Measurements from ENCODE around the gene RAD23A. TPM values are rescaled to one million over a fixed set of nuclear protein-coding genes. Genes with fewer than 3 reads are reported as not detected.
A peak's percentile ranks its signal among the peaks of the same experiment; 100 is the strongest.

Gene RAD23A
- total RNA-seq, 1 donor from 2014 or later: 37.7 TPM

DNA sequence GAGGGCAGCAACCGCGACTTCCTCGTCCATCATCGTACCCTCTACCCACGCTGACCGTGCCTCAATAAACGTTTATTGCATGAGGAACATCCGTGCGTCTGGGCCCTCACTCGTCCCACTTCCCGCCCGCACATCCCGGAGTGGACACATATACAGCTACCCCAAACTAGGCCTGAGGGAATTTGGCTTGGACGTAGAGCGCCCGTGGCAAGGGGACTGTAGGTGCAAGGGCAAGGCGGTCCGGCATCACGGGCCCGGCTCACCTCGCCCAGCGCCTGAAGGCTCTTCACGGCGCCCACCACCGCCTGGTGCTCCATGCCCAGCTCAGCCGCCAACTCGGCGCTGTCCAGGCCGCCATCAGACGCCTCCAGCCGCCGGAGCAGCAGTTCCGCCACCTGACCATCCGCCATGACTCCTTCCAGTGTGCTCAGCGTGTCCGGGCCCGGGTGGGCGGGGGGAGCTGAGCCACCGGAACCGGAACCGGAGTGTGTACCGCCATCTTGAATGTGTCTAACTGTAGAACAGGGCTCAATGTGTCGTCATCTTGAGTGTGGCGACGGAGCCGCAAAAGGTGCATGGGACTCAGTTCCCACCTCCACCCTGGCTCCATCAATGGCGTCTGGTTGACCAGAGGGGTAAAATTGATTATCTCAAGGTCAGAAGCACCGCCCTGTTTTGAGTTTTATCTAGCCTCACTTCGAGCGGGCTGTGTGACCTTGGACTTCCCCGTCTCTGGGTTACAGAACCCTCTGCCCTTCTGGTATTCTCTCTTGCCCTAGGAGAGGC is 12.2 kb upstream of the RAD23A start, which contains the start of gene FARSA:
Gene FARSA (minus strand): TSS at position 425 of the 786 bp plus-strand sequence. CDS start 15 bp downstream, at position 410.
- peaks cover 20% of the 10 kb centered on the region for H3F3A ChIP-seq (ENCODE audit: low read depth)
- no peaks in the 10 kb centered on the region for H3K36me3 ChIP-seq
- H3K4me1 ChIP-seq: peaks cover 14% of the 10 kb centered on the region
- peak within 1 kb of the TSS; percentile 72 for H3K27ac Mint-ChIP-seq
- peak within 1 kb of the TSS; percentile 67 for H3K9ac ChIP-seq
- no peaks in the 10 kb centered on the region for H3K27me3 ChIP-seq
- H3K4me1 Mint-ChIP-seq: peaks cover 27% of the 10 kb centered on the region
- DNase-seq (ENCODE audit: low spot score): peak; percentile 94
- no peaks in the 10 kb centered on the region for H3K9me3 Mint-ChIP-seq
- H3K9me3 ChIP-seq (ENCODE audit: low read depth): no peaks in the 10 kb centered on the region
- peaks cover 10% of the 10 kb centered on the region for H4K20me1 ChIP-seq (ENCODE audit: low read depth)
- peak within 1 kb of the TSS; percentile 64 for H3K4me3 ChIP-seq
- H3K4me2 ChIP-seq: peak within 1 kb of the TSS; percentile 87
- H2AFZ ChIP-seq (replicated peaks): peak within 1 kb of the TSS; percentile 82
- peaks cover 10% of the 10 kb centered on the region for H3K27me3 Mint-ChIP-seq (ENCODE audit: insufficient read depth, low read depth)
- peaks cover 31% of the 10 kb centered on the region for H3K79me2 ChIP-seq (ENCODE audit: low read depth)
- peaks cover 7% of the 10 kb centered on the region for H3K36me3 Mint-ChIP-seq
- no peak for TF ChIP-seq EZH2phosphoT487 (IDR thresholded peaks at IDR 0.05)
- TF ChIP-seq EZH2 (IDR thresholded peaks at IDR 0.05): peak; percentile 16
- peak within 1 kb of the TSS; percentile 99 for H3K4me3 Mint-ChIP-seq
- H3K27ac ChIP-seq: no peak within 1 kb of the TSS

DNA sequence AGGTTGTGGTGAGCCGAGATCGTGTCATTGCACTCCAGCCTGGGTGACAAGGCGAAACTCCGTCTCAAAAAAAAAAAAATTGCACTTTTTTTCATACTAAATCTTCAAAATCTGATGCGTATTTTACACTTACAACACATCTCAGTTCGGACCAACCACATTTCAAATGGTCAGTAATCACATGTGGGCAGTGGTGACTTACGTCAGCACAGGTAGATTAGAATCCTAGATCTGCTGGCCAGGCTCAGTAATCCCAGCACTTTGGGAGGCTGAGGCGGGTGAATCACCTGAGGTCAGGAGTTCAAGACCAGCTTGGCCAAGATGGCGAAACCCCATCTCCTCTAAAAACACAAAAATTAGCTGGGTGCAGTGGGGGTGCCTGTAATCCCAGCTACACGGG is 10.6 kb upstream of the RAD23A start:
- H3K27ac Mint-ChIP-seq: no peak overlapping the region
- peak overlapping the region; percentile 48 for H3K4me3 Mint-ChIP-seq
- peaks cover 39% of the 10 kb centered on the region for H3K4me1 Mint-ChIP-seq
- TF ChIP-seq, protein P1, sequence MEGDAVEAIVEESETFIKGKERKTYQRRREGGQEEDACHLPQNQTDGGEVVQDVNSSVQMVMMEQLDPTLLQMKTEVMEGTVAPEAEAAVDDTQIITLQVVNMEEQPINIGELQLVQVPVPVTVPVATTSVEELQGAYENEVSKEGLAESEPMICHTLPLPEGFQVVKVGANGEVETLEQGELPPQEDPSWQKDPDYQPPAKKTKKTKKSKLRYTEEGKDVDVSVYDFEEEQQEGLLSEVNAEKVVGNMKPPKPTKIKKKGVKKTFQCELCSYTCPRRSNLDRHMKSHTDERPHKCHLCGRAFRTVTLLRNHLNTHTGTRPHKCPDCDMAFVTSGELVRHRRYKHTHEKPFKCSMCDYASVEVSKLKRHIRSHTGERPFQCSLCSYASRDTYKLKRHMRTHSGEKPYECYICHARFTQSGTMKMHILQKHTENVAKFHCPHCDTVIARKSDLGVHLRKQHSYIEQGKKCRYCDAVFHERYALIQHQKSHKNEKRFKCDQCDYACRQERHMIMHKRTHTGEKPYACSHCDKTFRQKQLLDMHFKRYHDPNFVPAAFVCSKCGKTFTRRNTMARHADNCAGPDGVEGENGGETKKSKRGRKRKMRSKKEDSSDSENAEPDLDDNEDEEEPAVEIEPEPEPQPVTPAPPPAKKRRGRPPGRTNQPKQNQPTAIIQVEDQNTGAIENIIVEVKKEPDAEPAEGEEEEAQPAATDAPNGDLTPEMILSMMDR (IDR thresholded peaks at IDR 0.05): no peak
- no peak for TF ChIP-seq EZH2phosphoT487 (IDR thresholded peaks at IDR 0.05)
- TF ChIP-seq EZH2 (IDR thresholded peaks at IDR 0.05): no peak
- Histone ChIP-seq H3K27ac (no peak overlapping the region), H3K79me2 (ENCODE audit: low read depth) (peaks cover 46% of the 10 kb centered on the region), H3K4me1 (peaks cover 22% of the 10 kb centered on the region), H3K4me3 (no peak overlapping the region), H3K36me3 (peaks cover 3% of the 10 kb centered on the region), H3K9ac (no peak overlapping the region), H3K27me3 (no peaks in the 10 kb centered on the region), H3K4me2 (no peak overlapping the region), H3F3A (ENCODE audit: low read depth) (peaks cover 31% of the 10 kb centered on the region), H2AFZ (replicated peaks) (no peak overlapping the region), H4K20me1 (ENCODE audit: low read depth) (peaks cover 26% of the 10 kb centered on the region), H3K9me3 (ENCODE audit: low read depth) (no peaks in the 10 kb centered on the region)
- DNase-seq (ENCODE audit: low spot score): no peak
- peaks cover 10% of the 10 kb centered on the region for H3K27me3 Mint-ChIP-seq (ENCODE audit: insufficient read depth, low read depth)
- H3K9me3 Mint-ChIP-seq: no peaks in the 10 kb centered on the region
- H3K36me3 Mint-ChIP-seq: peaks cover 14% of the 10 kb centered on the region

DNA sequence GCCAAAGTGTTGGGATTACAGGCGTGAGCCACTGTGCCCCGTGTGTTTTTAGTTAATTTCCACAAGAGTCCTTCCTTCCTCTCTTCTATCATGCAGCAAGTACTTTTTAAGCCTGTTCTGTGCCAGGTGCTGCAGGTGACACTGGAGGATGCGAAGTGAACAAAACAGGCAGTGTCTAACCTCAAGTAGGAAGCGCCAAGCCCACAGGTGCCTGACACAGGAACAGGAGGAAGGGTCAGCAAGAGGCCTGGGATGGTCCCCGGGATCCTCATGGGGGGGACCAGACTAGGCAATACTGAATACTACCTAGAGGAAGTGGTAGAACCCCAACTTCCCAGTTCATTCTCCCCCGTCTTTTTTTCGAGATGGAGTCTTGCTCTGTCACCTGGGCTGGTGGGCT is 9.1 kb upstream of the RAD23A start:
- Histone ChIP-seq H3K4me2 (no peak overlapping the region), H3K4me1 (peaks cover 25% of the 10 kb centered on the region), H3K36me3 (peaks cover 10% of the 10 kb centered on the region), H3K79me2 (ENCODE audit: low read depth) (peaks cover 51% of the 10 kb centered on the region), H3K27me3 (no peaks in the 10 kb centered on the region), H2AFZ (replicated peaks) (no peak overlapping the region), H4K20me1 (ENCODE audit: low read depth) (peaks cover 33% of the 10 kb centered on the region), H3K4me3 (no peak overlapping the region), H3K9me3 (ENCODE audit: low read depth) (no peaks in the 10 kb centered on the region), H3K27ac (peak overlapping the region; percentile 36), H3F3A (ENCODE audit: low read depth) (peaks cover 46% of the 10 kb centered on the region), H3K9ac (no peak overlapping the region)
- peaks cover 23% of the 10 kb centered on the region for H3K36me3 Mint-ChIP-seq
- TF ChIP-seq, protein P1 (IDR thresholded peaks at IDR 0.05): no peak
- TF ChIP-seq EZH2 (IDR thresholded peaks at IDR 0.05) (no peak), EZH2phosphoT487 (IDR thresholded peaks at IDR 0.05) (no peak)
- H3K27ac Mint-ChIP-seq: peak overlapping the region; percentile 80
- H3K9me3 Mint-ChIP-seq: no peaks in the 10 kb centered on the region
- no peak for DNase-seq (ENCODE audit: low spot score)
- H3K27me3 Mint-ChIP-seq (ENCODE audit: insufficient read depth, low read depth): peaks cover 12% of the 10 kb centered on the region
- H3K4me3 Mint-ChIP-seq: peak overlapping the region; percentile 7
- peaks cover 49% of the 10 kb centered on the region for H3K4me1 Mint-ChIP-seq

Data from neural progenitor cell (in vitro differentiated cells).